ENCODE results near the gene LYST. TPM values are rescaled to one million over a fixed set of nuclear protein-coding genes. Genes with fewer than 3 reads are reported as not detected.

The LYST gene
- total RNA-seq, 4 donors from 2014 or later, result 22.8 to 46.7 (median 32.1) TPM

GRCh38 chr1:235892202-235892601 is 25.5 kb upstream of the LYST start:
- Histone ChIP-seq H3K4me1 (peaks cover 0 to 18% (median 8%) of the 10 kb centered on the region in 4 donors), H3K9me3 (no peaks in the 10 kb centered on the region), H3K27ac (no peak overlapping the region), H3K36me3 (no peaks in the 10 kb centered on the region), H3K4me3 (no peak overlapping the region), H3K27me3 (no peaks in the 10 kb centered on the region)
- WGBS, 2 donors (ENCODE audit: low coverage in 1 of 2), result 60 to 63% methylated on average over 1 to 6 of the region's 6 CpGs
- in situ Hi-C loops (cut with MboI; ENCODE audit: low pct_ligation_motif_present in 1 of 4, low pct_unique_long_range_greater_than_20kb in 1 of 4, low sequenced_read_pairs in 3 of 4), result no loop called here
- intact Hi-C loops (cut with DNase I; ENCODE audit: low total_unique reads), result no loop called here
- no peak for DNase-seq
- TF ChIP-seq EP300 (IDR thresholded peaks at IDR 0.05; ENCODE audit: low read depth) (no peak), POLR2A (IDR thresholded peaks at IDR 0.05) (no peak), CTCF (IDR thresholded peaks at IDR 0.05) (no peak)

GRCh38 chr1:235888119-235888643 is 21.5 kb upstream of the LYST start:
- Histone ChIP-seq H3K4me1 (peaks cover 0 to 28% (median 2%) of the 10 kb centered on the region in 4 donors), H3K9me3 (no peaks in the 10 kb centered on the region), H3K36me3 (no peaks in the 10 kb centered on the region), H3K4me3 (no peak overlapping the region), H3K27me3 (no peaks in the 10 kb centered on the region), H3K27ac (no peak overlapping the region)
- DNase-seq, result no peak
- no peak for TF ChIP-seq POLR2A (IDR thresholded peaks at IDR 0.05)
- TF ChIP-seq CTCF (IDR thresholded peaks at IDR 0.05), result no peak
- no peak for TF ChIP-seq POLR2AphosphoS5 (IDR thresholded peaks at IDR 0.05)
- TF ChIP-seq EP300 (IDR thresholded peaks at IDR 0.05; ENCODE audit: low read depth), result no peak
- WGBS, 2 donors (ENCODE audit: low coverage in 1 of 2), result 67 to 71% methylated on average over 8 of the region's 8 CpGs
- in situ Hi-C loops (cut with MboI; ENCODE audit: low pct_ligation_motif_present in 1 of 4, low pct_unique_long_range_greater_than_20kb in 1 of 4, low sequenced_read_pairs in 3 of 4) (no loop called here), intact Hi-C loops (cut with DNase I; ENCODE audit: low total_unique reads) (no loop called here)

GRCh38 chr1:235887676-235888075 is 21.0 kb upstream of the LYST start:
- intact Hi-C loops (cut with DNase I; ENCODE audit: low total_unique reads), result no loop called here

GRCh38 chr1:235885655-235886262 is 19.1 kb upstream of the LYST start:
- peak overlapping the region in 1 of 4 donors; percentile 14 for H3K27ac ChIP-seq
- H3K36me3 ChIP-seq, result no peaks in the 10 kb centered on the region
- DNase-seq, result no peak
- no peaks in the 10 kb centered on the region for H3K27me3 ChIP-seq
- 51 to 59% methylated on average over 2 to 3 of the region's 3 CpGs for WGBS, 2 donors (ENCODE audit: low coverage in 1 of 2)
- H3K4me3 ChIP-seq, result no peak overlapping the region
- no peaks in the 10 kb centered on the region for H3K9me3 ChIP-seq
- TF ChIP-seq POLR2AphosphoS5 (IDR thresholded peaks at IDR 0.05) (no peak), POLR2A (IDR thresholded peaks at IDR 0.05) (no peak), CTCF (IDR thresholded peaks at IDR 0.05) (no peak)
- intact Hi-C loops (cut with DNase I; ENCODE audit: low total_unique reads), result no loop called here
- peaks cover 0 to 16% (median 0%) of the 10 kb centered on the region in 4 donors for H3K4me1 ChIP-seq
- in situ Hi-C loops (cut with MboI; ENCODE audit: low pct_ligation_motif_present in 1 of 4, low pct_unique_long_range_greater_than_20kb in 1 of 4, low sequenced_read_pairs in 3 of 4), result no loop called here

More at GRCh38 chr1:235887676-235888075, 21.0 kb upstream of the LYST start:
- Histone ChIP-seq H3K36me3 (no peaks in the 10 kb centered on the region), H3K4me1 (peaks cover 0 to 23% (median under 1%) of the 10 kb centered on the region in 4 donors), H3K4me3 (no peak overlapping the region), H3K27ac (no peak overlapping the region), H3K9me3 (no peaks in the 10 kb centered on the region), H3K27me3 (no peaks in the 10 kb centered on the region)
- TF ChIP-seq EP300 (IDR thresholded peaks at IDR 0.05; ENCODE audit: low read depth), result no peak
- TF ChIP-seq CTCF (IDR thresholded peaks at IDR 0.05), result no peak
- TF ChIP-seq POLR2AphosphoS5 (IDR thresholded peaks at IDR 0.05), result no peak
- TF ChIP-seq POLR2A (IDR thresholded peaks at IDR 0.05), result no peak
- DNase-seq, result no peak
- 65 to 76% methylated on average over 2 of the region's 2 CpGs for WGBS, 2 donors (ENCODE audit: low coverage in 1 of 2)
- in situ Hi-C loops (cut with MboI; ENCODE audit: low pct_ligation_motif_present in 1 of 4, low pct_unique_long_range_greater_than_20kb in 1 of 4, low sequenced_read_pairs in 3 of 4), result no loop called here
